ENCODE data around the gene EMCN. TPM values are rescaled to one million over a fixed set of nuclear protein-coding genes. Genes with fewer than 3 reads are reported as not detected.

The EMCN gene
- total RNA-seq, 3 donors from 2014 or later (not counting 1 experiment from before 2014, with no cell fraction given) = not detected

DNA sequence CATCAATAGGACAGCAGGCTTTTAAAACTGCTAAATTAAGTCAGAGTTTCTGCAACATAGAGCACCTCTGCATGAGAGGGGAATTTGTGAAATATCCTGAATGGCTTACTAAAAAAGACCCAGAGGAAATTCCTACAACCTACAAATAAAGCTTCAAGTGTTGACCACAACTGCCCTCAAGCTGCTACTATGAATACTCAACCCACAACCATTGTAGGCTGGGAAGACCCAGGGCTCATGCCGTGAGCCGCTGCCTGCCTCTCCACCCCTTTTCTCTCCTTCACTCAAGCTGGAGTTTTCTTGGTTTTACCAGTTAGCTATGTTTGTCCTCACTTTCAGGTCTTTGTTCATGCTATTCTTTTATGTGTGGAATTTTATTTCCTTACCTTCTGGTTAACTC is 151.6 kb downstream of the EMCN start:
- no peaks in the 10 kb centered on the region for H3K36me3 Mint-ChIP-seq
- Histone ChIP-seq H3K4me1 (ENCODE audit: control insufficient read depth, insufficient read depth, low read length) (no peaks in the 10 kb centered on the region), H3K9me3 (ENCODE audit: control insufficient read depth, insufficient read depth, low read length) (no peaks in the 10 kb centered on the region), H3K36me3 (ENCODE audit: control insufficient read depth, insufficient read depth, low read length) (no peaks in the 10 kb centered on the region), H3K4me3 (ENCODE audit: low read length) (no peak overlapping the region), H3K27ac (ENCODE audit: low read length) (no peak overlapping the region), H3K27me3 (ENCODE audit: control insufficient read depth, insufficient read depth, low read length) (no peaks in the 10 kb centered on the region)
- H3K27me3 Mint-ChIP-seq (ENCODE audit: low read depth in 2 of 2) = no peaks in the 10 kb centered on the region
- H3K4me3 Mint-ChIP-seq = no peak overlapping the region
- WGBS (ENCODE audit: insufficient coverage) = 63% methylated on average over 2 of the region's 2 CpGs
- ATAC-seq (no peak), DNase-seq (no peak)
- intact Hi-C loops (cut with micrococcal nuclease) = no loop called here
- TF ChIP-seq, protein P1, sequence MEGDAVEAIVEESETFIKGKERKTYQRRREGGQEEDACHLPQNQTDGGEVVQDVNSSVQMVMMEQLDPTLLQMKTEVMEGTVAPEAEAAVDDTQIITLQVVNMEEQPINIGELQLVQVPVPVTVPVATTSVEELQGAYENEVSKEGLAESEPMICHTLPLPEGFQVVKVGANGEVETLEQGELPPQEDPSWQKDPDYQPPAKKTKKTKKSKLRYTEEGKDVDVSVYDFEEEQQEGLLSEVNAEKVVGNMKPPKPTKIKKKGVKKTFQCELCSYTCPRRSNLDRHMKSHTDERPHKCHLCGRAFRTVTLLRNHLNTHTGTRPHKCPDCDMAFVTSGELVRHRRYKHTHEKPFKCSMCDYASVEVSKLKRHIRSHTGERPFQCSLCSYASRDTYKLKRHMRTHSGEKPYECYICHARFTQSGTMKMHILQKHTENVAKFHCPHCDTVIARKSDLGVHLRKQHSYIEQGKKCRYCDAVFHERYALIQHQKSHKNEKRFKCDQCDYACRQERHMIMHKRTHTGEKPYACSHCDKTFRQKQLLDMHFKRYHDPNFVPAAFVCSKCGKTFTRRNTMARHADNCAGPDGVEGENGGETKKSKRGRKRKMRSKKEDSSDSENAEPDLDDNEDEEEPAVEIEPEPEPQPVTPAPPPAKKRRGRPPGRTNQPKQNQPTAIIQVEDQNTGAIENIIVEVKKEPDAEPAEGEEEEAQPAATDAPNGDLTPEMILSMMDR (IDR thresholded peaks at IDR 0.05) = no peak
- H3K4me1 Mint-ChIP-seq = no peaks in the 10 kb centered on the region
- no peaks in the 10 kb centered on the region for H3K9me3 Mint-ChIP-seq
- no peak overlapping the region for H3K27ac Mint-ChIP-seq

DNA sequence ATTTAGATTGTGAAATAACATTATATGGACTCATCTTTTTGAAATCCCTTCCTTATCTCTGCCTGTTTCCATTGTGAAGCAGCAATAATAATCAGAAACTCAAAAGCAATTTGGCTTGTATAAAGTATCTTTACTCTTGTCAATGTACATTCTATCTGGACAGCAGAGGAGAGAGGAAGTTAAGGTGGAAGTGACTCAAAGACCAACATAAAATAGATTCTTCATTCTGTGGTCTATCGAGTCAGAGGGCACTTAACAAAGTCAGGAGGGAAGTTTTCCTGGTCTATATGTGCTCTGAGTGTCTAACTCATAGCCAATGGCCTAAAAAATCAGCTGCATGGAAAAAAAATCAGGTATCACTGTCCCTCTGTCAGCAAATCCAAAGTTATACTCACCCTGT is 155.5 kb downstream of the EMCN start:
- no peak overlapping the region for H3K4me3 Mint-ChIP-seq
- intact Hi-C loops (cut with micrococcal nuclease) = no loop called here
- ATAC-seq (no peak), DNase-seq (no peak)
- no peaks in the 10 kb centered on the region for H3K4me1 Mint-ChIP-seq
- TF ChIP-seq, protein P1 (IDR thresholded peaks at IDR 0.05) = no peak
- Histone ChIP-seq H3K27me3 (ENCODE audit: control insufficient read depth, insufficient read depth, low read length) (no peaks in the 10 kb centered on the region), H3K4me1 (ENCODE audit: control insufficient read depth, insufficient read depth, low read length) (no peaks in the 10 kb centered on the region), H3K9me3 (ENCODE audit: control insufficient read depth, insufficient read depth, low read length) (no peaks in the 10 kb centered on the region), H3K36me3 (ENCODE audit: control insufficient read depth, insufficient read depth, low read length) (no peaks in the 10 kb centered on the region), H3K4me3 (ENCODE audit: low read length) (no peak overlapping the region), H3K27ac (ENCODE audit: low read length) (no peak overlapping the region)
- H3K27ac Mint-ChIP-seq = no peak overlapping the region
- H3K36me3 Mint-ChIP-seq = no peaks in the 10 kb centered on the region
- WGBS (ENCODE audit: insufficient coverage) = 70% methylated on average over 1 of the region's 1 CpG
- no peaks in the 10 kb centered on the region for H3K9me3 Mint-ChIP-seq
- peaks cover 0 to 7% of the 10 kb centered on the region in 2 donors for H3K27me3 Mint-ChIP-seq (ENCODE audit: low read depth in 2 of 2)

DNA sequence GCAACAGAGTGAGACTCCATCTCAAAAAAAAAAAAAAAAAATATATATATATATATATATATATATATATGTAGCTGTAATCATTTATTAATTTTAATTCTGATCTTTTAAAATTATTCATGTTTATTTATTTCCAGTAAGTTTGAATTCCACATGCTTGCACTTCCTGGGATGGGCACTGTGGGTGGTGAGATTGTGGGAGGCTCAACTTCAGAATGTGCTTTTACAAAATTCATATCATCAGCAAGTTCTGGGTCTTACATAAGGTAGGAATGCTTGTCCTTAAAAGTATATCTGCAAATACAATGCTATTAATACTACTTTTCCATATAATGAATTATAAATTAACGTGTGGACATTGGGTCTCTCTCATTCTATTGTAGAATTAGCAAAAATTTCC is 156.5 kb downstream of the EMCN start:
- DNase-seq (no peak), ATAC-seq (no peak)
- no CpG with 5 or more reads among the region's 1 CpG for WGBS (ENCODE audit: insufficient coverage)
- Histone ChIP-seq H3K27me3 (ENCODE audit: control insufficient read depth, insufficient read depth, low read length) (no peaks in the 10 kb centered on the region), H3K4me3 (ENCODE audit: low read length) (no peak overlapping the region), H3K9me3 (ENCODE audit: control insufficient read depth, insufficient read depth, low read length) (no peaks in the 10 kb centered on the region), H3K36me3 (ENCODE audit: control insufficient read depth, insufficient read depth, low read length) (no peaks in the 10 kb centered on the region), H3K4me1 (ENCODE audit: control insufficient read depth, insufficient read depth, low read length) (no peaks in the 10 kb centered on the region), H3K27ac (ENCODE audit: low read length) (no peak overlapping the region)
- intact Hi-C loops (cut with micrococcal nuclease) = no loop called here
- peaks cover 0 to 7% of the 10 kb centered on the region in 2 donors for H3K27me3 Mint-ChIP-seq (ENCODE audit: low read depth in 2 of 2)
- H3K36me3 Mint-ChIP-seq = no peaks in the 10 kb centered on the region
- H3K4me1 Mint-ChIP-seq = no peaks in the 10 kb centered on the region
- TF ChIP-seq, protein P1 (IDR thresholded peaks at IDR 0.05) = no peak
- H3K9me3 Mint-ChIP-seq = peaks cover 0 to 3% of the 10 kb centered on the region in 2 donors
- H3K27ac Mint-ChIP-seq = no peak overlapping the region
- no peak overlapping the region for H3K4me3 Mint-ChIP-seq

DNA sequence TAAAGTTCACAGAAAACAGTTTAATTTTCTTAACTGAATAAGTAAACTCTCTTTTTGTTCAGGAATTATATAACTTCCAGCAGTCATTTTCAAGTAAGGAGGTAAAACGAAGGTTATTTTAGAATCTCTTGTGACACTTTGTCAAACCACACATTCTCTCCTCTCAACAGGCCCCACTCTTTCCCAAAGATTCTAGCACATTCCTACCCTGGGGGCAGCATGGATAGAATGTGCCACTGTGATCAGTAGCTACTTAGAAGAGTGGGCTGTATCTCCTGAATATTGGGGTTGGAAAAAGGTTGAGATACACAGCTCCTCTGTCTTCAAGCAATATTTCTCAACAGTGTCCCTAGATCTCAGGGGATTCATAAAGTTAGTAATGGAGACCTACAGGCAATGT is 157.6 kb downstream of the EMCN start:
- H3K9me3 ChIP-seq (ENCODE audit: control insufficient read depth, insufficient read depth, low read length) = no peaks in the 10 kb centered on the region
- no peak overlapping the region for H3K27ac ChIP-seq (ENCODE audit: low read length)
- no peak for ATAC-seq
- H3K4me3 ChIP-seq (ENCODE audit: low read length) = no peak overlapping the region
- intact Hi-C loops (cut with micrococcal nuclease) = no loop called here
- no peak overlapping the region for H3K4me3 Mint-ChIP-seq
- DNase-seq = no peak
- no CpG with 5 or more reads among the region's 1 CpG for WGBS (ENCODE audit: insufficient coverage)
- peaks cover 4 to 7% of the 10 kb centered on the region in 2 donors for H3K27me3 Mint-ChIP-seq (ENCODE audit: low read depth in 2 of 2)
- no peaks in the 10 kb centered on the region for H3K4me1 Mint-ChIP-seq
- H3K9me3 Mint-ChIP-seq = peaks cover 3% of the 10 kb centered on the region in 2 donors
- no peaks in the 10 kb centered on the region for H3K36me3 ChIP-seq (ENCODE audit: control insufficient read depth, insufficient read depth, low read length)
- no peak overlapping the region for H3K27ac Mint-ChIP-seq
- H3K27me3 ChIP-seq (ENCODE audit: control insufficient read depth, insufficient read depth, low read length) = no peaks in the 10 kb centered on the region
- TF ChIP-seq, protein P1 (IDR thresholded peaks at IDR 0.05) = no peak
- H3K36me3 Mint-ChIP-seq = no peaks in the 10 kb centered on the region
- H3K4me1 ChIP-seq (ENCODE audit: control insufficient read depth, insufficient read depth, low read length) = no peaks in the 10 kb centered on the region
